ENCODE data around the gene ASB4. TPM values are rescaled to one million over a fixed set of nuclear protein-coding genes. Genes with fewer than 3 reads are reported as not detected.
"Not testable (repeated sequence)": the region's sequence is repeated elsewhere in the genome, so short reads cannot be mapped to it uniquely, and the experiment has no call there.

ASB4 gene
- total RNA-seq, 2 donors from 2014 or later: not detected

DNA sequence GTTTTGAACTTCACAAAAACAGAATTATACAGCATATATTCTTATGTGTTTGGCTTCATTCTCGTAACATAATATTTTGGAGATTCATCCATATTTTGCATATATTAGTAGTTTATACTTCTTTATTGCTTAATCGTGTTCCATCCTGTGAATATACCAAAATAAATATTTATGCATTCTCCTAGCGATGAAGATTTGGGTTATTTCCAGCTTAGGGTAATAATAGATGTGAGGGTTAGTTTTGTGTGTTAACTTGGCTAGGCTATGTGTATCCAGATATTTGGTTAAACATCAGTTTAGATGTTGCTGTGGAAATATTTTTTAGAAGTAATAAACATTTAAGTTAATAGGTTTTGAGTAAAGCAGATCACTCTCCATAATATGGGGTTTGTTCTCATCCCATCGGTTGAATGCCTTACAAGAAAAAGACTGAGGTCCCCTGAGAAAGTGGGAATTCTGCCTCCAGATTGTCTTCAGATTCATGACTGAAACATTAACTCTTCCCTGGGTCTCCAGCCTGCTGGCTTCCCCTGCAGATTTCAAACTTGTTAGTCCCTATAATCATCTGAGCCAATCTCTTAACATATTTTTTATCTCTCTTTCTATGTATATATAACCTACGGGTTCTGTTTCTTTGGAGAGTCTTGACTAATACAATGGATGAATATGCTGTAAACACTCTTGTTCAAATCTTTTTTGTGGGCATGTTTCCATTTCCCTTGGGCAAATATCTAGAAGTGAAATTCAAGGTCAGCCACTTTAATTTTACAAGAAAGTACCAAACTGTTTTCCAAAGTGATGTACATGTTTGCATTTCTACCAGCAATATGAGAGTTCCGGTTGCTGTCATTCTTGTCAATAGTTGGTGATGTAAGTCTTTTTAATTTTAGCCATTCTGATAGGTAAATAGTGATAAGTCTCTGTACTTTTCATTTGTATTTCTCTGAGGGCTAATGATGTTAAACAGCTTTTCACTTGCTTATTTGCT is 61.9 kb downstream of the ASB4 start:
- H3K27ac ChIP-seq (ENCODE audit: low read depth, low read length): no peak overlapping the region
- Mint-ChIP-seq H3K27ac (no peak overlapping the region), H3K27me3 (ENCODE audit: insufficient read depth) (peaks cover 19% of the 10 kb centered on the region), H3K9me3 (no peaks in the 10 kb centered on the region), H3K4me1 (peaks cover 20% of the 10 kb centered on the region), H3K36me3 (ENCODE audit: low read depth) (no peaks in the 10 kb centered on the region), H3K4me3 (no peak overlapping the region)
- peaks cover 22% of the 10 kb centered on the region for H3K27me3 ChIP-seq (ENCODE audit: control insufficient read depth, insufficient read depth, low read length, poor library complexity, severe bottlenecking)
- no peaks in the 10 kb centered on the region for H3K9me3 ChIP-seq (ENCODE audit: control insufficient read depth, low read length)
- 71 to 96% methylated on average over 1 to 4 of the region's 6 CpGs for WGBS, 2 experiments (ENCODE audit: insufficient coverage in 1 of 2, insufficient read length in 1 of 2)
- H3K9ac ChIP-seq (ENCODE audit: extremely low read depth, low read length, poor library complexity, severe bottlenecking): no peak overlapping the region
- H3K36me3 ChIP-seq (ENCODE audit: control insufficient read depth, insufficient read depth, low read length): no peaks in the 10 kb centered on the region
- H3K4me3 ChIP-seq (ENCODE audit: low read length): no peak overlapping the region
- TF ChIP-seq, protein P1, sequence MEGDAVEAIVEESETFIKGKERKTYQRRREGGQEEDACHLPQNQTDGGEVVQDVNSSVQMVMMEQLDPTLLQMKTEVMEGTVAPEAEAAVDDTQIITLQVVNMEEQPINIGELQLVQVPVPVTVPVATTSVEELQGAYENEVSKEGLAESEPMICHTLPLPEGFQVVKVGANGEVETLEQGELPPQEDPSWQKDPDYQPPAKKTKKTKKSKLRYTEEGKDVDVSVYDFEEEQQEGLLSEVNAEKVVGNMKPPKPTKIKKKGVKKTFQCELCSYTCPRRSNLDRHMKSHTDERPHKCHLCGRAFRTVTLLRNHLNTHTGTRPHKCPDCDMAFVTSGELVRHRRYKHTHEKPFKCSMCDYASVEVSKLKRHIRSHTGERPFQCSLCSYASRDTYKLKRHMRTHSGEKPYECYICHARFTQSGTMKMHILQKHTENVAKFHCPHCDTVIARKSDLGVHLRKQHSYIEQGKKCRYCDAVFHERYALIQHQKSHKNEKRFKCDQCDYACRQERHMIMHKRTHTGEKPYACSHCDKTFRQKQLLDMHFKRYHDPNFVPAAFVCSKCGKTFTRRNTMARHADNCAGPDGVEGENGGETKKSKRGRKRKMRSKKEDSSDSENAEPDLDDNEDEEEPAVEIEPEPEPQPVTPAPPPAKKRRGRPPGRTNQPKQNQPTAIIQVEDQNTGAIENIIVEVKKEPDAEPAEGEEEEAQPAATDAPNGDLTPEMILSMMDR (conservative IDR thresholded peaks at IDR 0.05): no peak
- peaks cover 13% of the 10 kb centered on the region for H3K4me1 ChIP-seq (ENCODE audit: control insufficient read depth, insufficient read depth, low read length)
- DNase-seq: no peak

DNA sequence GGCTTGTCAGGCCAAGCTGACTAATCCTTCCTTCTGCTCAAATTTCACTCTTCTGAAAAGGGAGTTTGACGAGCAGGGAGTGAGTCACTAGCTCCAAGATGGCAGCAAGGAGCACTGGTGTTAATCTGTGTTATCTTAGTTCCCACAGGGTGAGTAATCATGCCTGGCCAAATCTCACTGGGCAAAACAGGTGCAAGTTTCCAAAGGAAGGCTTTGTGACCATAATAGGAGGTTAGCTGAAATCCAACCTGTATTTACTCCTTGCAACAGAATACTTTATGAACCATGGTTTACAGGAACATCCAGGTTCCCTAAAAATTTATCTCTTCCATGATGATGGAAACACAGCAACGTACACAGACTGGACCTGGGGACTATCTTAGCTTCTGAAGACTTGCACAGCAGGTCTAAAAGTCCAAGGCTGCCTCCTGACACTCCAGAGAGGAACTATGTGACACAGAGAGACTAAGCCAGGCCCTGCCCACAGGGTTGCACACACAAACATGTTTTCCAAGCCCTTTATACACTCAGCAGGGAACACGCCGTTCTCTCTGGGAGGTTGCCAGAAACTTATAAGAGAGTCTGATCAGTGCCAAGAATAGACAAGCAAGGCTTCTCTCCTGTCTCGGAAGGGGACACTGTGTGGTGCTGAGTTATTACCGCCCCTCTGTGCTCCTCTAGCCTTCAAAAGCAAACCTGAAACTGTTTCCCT is 64.2 kb downstream of the ASB4 start:
- Mint-ChIP-seq H3K27me3 (ENCODE audit: insufficient read depth) (peaks cover 18% of the 10 kb centered on the region), H3K4me1 (peaks cover 20% of the 10 kb centered on the region), H3K36me3 (ENCODE audit: low read depth) (no peaks in the 10 kb centered on the region), H3K27ac (no peak overlapping the region), H3K4me3 (no peak overlapping the region), H3K9me3 (no peaks in the 10 kb centered on the region)
- H3K9ac ChIP-seq (ENCODE audit: extremely low read depth, low read length, poor library complexity, severe bottlenecking): no peak overlapping the region
- WGBS, 2 experiments (ENCODE audit: insufficient coverage in 1 of 2, insufficient read length in 1 of 2): 76 to 80% methylated on average over 5 to 6 of the region's 6 CpGs
- TF ChIP-seq, protein P1 (conservative IDR thresholded peaks at IDR 0.05): no peak
- H3K9me3 ChIP-seq (ENCODE audit: control insufficient read depth, low read length): no peaks in the 10 kb centered on the region
- peaks cover 13% of the 10 kb centered on the region for H3K4me1 ChIP-seq (ENCODE audit: control insufficient read depth, insufficient read depth, low read length)
- peak; percentile 67 for DNase-seq
- peak overlapping the region; percentile 6 for H3K4me3 ChIP-seq (ENCODE audit: low read length)
- H3K27ac ChIP-seq (ENCODE audit: low read depth, low read length): no peak overlapping the region
- H3K27me3 ChIP-seq (ENCODE audit: control insufficient read depth, insufficient read depth, low read length, poor library complexity, severe bottlenecking): peaks cover 29% of the 10 kb centered on the region
- H3K36me3 ChIP-seq (ENCODE audit: control insufficient read depth, insufficient read depth, low read length): no peaks in the 10 kb centered on the region

- Histone ChIP-seq H3K4me3 (ENCODE audit: low read length) (no peak overlapping the region), H3K27me3 (ENCODE audit: control insufficient read depth, insufficient read depth, low read length, poor library complexity, severe bottlenecking) (peaks cover 29% of the 10 kb centered on the region), H3K9ac (ENCODE audit: extremely low read depth, low read length, poor library complexity, severe bottlenecking) (no peak overlapping the region), H3K36me3 (ENCODE audit: control insufficient read depth, insufficient read depth, low read length) (no peaks in the 10 kb centered on the region), H3K4me1 (ENCODE audit: control insufficient read depth, insufficient read depth, low read length) (peaks cover 13% of the 10 kb centered on the region), H3K27ac (ENCODE audit: low read depth, low read length) (no peak overlapping the region), H3K9me3 (ENCODE audit: control insufficient read depth, low read length) (no peaks in the 10 kb centered on the region)
- peaks cover 17% of the 10 kb centered on the region for H3K4me1 Mint-ChIP-seq
- H3K4me3 Mint-ChIP-seq: no peak overlapping the region
- H3K27me3 Mint-ChIP-seq (ENCODE audit: insufficient read depth): peaks cover 18% of the 10 kb centered on the region
- no peaks in the 10 kb centered on the region for H3K36me3 Mint-ChIP-seq (ENCODE audit: low read depth)
- no peaks in the 10 kb centered on the region for H3K9me3 Mint-ChIP-seq
- TF ChIP-seq, protein P1 (conservative IDR thresholded peaks at IDR 0.05): no peak
- DNase-seq: no peak
- WGBS, 2 experiments (ENCODE audit: insufficient coverage in 1 of 2, insufficient read length in 1 of 2): 86 to 87% methylated on average over 4 of the region's 4 CpGs
- H3K27ac Mint-ChIP-seq: no peak overlapping the region
These were observed 64.8 kb downstream of the ASB4 start for GRCh38 chr7:95550546-95550945.

DNA sequence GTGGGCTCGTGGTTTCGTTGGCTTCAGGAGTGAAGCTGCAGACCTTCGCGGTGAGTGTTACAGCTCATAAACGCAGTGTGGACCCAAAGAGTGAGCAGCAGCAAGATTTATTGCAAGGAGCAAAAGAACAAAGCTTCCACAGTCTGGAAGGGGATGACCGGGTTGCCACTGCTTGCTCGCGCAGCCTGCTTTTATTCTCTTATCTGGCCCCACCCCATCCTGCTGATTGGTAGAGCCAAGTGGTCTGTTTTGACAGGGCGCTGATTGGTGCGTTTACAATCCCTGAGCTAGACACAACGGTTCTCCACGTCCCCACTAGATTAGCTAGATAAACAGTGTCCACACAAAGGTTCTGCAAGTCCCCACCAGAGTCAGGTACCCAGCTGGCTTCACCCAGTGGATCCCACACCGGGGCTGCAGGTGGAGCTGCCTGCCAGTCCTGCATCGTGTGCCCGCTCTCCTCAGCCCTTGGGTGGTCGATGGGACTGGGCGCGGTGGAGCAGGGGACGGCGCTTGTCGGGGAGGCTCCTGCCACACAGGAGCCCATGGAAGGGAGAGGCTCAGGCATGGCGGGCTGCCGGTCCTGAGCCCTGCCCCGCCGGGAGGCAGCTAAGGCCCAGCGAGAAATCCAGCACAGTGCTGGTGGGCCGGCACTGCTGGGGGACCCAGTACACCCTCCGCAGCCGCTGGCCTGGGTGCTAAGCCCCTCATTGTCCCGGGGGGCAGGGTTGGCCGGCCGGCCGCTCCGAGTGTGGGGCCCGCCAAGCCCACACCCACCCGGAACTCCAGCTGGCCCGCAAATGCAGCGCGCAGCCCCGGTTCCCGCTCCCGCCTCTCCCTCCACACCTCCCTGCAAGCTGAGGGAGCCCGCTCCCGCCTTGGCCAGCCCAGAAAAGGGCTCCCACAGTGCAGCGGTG is 66.5 kb downstream of the ASB4 start:
- peaks cover 19% of the 10 kb centered on the region for H3K27me3 Mint-ChIP-seq (ENCODE audit: insufficient read depth)
- not testable (repeated sequence) for H3K27ac ChIP-seq (ENCODE audit: low read depth, low read length); H3K9ac ChIP-seq (ENCODE audit: extremely low read depth, low read length, poor library complexity, severe bottlenecking); H3K4me3 Mint-ChIP-seq; H3K36me3 Mint-ChIP-seq (ENCODE audit: low read depth); H3K9me3 Mint-ChIP-seq; H3K4me3 ChIP-seq (ENCODE audit: low read length); DNase-seq; H3K27ac Mint-ChIP-seq; H3K4me1 ChIP-seq (ENCODE audit: control insufficient read depth, insufficient read depth, low read length); H3K36me3 ChIP-seq (ENCODE audit: control insufficient read depth, insufficient read depth, low read length); H3K9me3 ChIP-seq (ENCODE audit: control insufficient read depth, low read length)
- 96 to 98% methylated on average over 19 to 45 of the region's 45 CpGs for WGBS, 2 experiments (ENCODE audit: insufficient coverage in 1 of 2, insufficient read length in 1 of 2)
- H3K27me3 ChIP-seq (ENCODE audit: control insufficient read depth, insufficient read depth, low read length, poor library complexity, severe bottlenecking): peaks cover 29% of the 10 kb centered on the region
- peaks cover 13% of the 10 kb centered on the region for H3K4me1 Mint-ChIP-seq

All from endodermal cell (in vitro differentiated cells).